Tibial nerve (tissue), 3 donors: ENCODE measurements around the gene PRPF6.

Source experiments
- CTCF ChIP-seq, 5 experiments: fragments of 200-600 bp in 3 of 5; fragments of 450-650 bp in 2 of 5; sonication (generic) in 3 of 5; IDR thresholded peaks; one replicate each; pipeline ENCODE4 v1.5.1; 2016 to 2019; ENCODE audit warnings: antibody characterized with exemption in 5 of 5, mild to moderate bottlenecking in 3 of 5, moderate library complexity in 2 of 5
- POLR2A ChIP-seq, 2 donors: fragments of 450-650 bp; IDR thresholded peaks; one replicate each; pipeline ENCODE4 v1.6.1; 2017; ENCODE audit warnings: antibody characterized with exemption in 2 of 2, mild to moderate bottlenecking in 2 of 2, moderate library complexity in 2 of 2

- TF ChIP-seq POLR2A (IDR thresholded peaks at IDR 0.05) (no peak), CTCF (IDR thresholded peaks at IDR 0.05) (peak in 2 of 5 experiments; percentile 7 to 23)
These were observed 73.1 kb downstream of the PRPF6 start for GRCh38 chr20:64053841-64054661.
